T-cell (primary cell): Measurements from ENCODE around the gene KRT39. TPM values are rescaled to one million over a fixed set of nuclear protein-coding genes. Genes with fewer than 3 reads are reported as not detected.

Experiments
- ATAC-seq, 4 experiments: fragments of 200-7000 bp in 3 of 4; fragments of 150-1000 bp in 1 of 4; cut with Tn5 transposase; replicated peaks in 1 of 4; 1 replicate in 3 of 4; 2 replicates in 1 of 4; pipeline ENCODE4 v1.10.0; 2021; ENCODE audit warnings: moderate library complexity in 3 of 4, mild to moderate bottlenecking in 2 of 4, moderate number of reproducible peaks in 1 of 4
- CTCF ChIA-PET, 2 donors: fragments of 300-600 bp; sonication (Branson Sonifier 250); formaldehyde crosslinking; loops; one replicate each; lab custom pipeline; 2022; ENCODE audit warnings: antibody characterized with exemption in 2 of 2; lab: Charles Lee
- POLR2A ChIA-PET, 2 donors: fragments of 300-600 bp; sonication (Branson Sonifier 250); formaldehyde crosslinking; loops; one replicate each; lab custom pipeline; 2022; ENCODE audit warnings: antibody characterized with exemption in 2 of 2; lab: Charles Lee
- DNase-seq, 35 experiments: peaks; one replicate each; pipeline versions ENCODE4 v3.0.0 to v3.0.0-alpha.2; 2013 to 2023
- H3K27ac ChIP-seq: one replicate; pipeline ENCODE4 v1.5.1; 2013; ENCODE audit warnings: low read length
- H3K27me3 ChIP-seq, 2 experiments: replicated peaks in 1 of 2; 1 replicate in 1 of 2; 2 replicates in 1 of 2; pipeline versions ENCODE4 v1.6.1 to v1.7.0; 2013; ENCODE audit warnings: low read length in 1 of 2, mixed read lengths in 1 of 2; ENCODE audit not compliant: control insufficient read depth in 2 of 2, insufficient read depth in 2 of 2; ENCODE audit errors: extremely low read depth in 1 of 2
- H3K36me3 ChIP-seq, 2 donors: 1 replicate in 1 of 2; 2 replicates in 1 of 2; pipeline versions ENCODE4 v1.6.1 to v1.7.0; 2013; ENCODE audit warnings: low read length in 1 of 2; ENCODE audit not compliant: control insufficient read depth in 2 of 2, insufficient read depth in 1 of 2; ENCODE audit errors: extremely low read depth in 1 of 2
- H3K4me1 ChIP-seq, 2 experiments: 1 replicate in 1 of 2; 2 replicates in 1 of 2; pipeline versions ENCODE4 v1.6.1 to v1.7.0; 2013; ENCODE audit warnings: low read length in 2 of 2, mixed read lengths in 1 of 2; ENCODE audit not compliant: insufficient read depth in 2 of 2, control insufficient read depth in 1 of 2; ENCODE audit errors: extremely low read depth in 1 of 2
- H3K4me3 ChIP-seq, 2 donors: 1 replicate in 1 of 2; 2 replicates in 1 of 2; pipeline versions ENCODE4 v1.5.1 to v1.7.0; 2013; ENCODE audit warnings: mild to moderate bottlenecking in 2 of 2, low read length in 1 of 2, moderate library complexity in 1 of 2; ENCODE audit not compliant: control insufficient read depth in 1 of 2; ENCODE audit errors: extremely low read depth in 1 of 2
- H3K9me3 ChIP-seq: 2 replicates; pipeline ENCODE4 v1.7.0; 2013
- H3K27ac Mint-ChIP-seq, 2 donors: one replicate each; pipeline ENCODE4 v1.8.0; 2020 to 2021; ENCODE audit warnings: mild to moderate bottlenecking in 2 of 2, mixed read lengths in 2 of 2
- H3K27me3 Mint-ChIP-seq, 2 donors: one replicate each; pipeline ENCODE4 v1.8.0; 2021 to 2022; ENCODE audit warnings: mixed read lengths in 2 of 2
- H3K36me3 Mint-ChIP-seq: one replicate; pipeline ENCODE4 v1.8.0; 2021; ENCODE audit warnings: mixed read lengths
- H3K4me1 Mint-ChIP-seq, 3 donors: one replicate each; pipeline ENCODE4 v1.8.0; 2020 to 2022; ENCODE audit warnings: mixed read lengths in 3 of 3, mild to moderate bottlenecking in 1 of 3
- H3K4me3 Mint-ChIP-seq, 3 donors: one replicate each; pipeline ENCODE4 v1.8.0; 2020 to 2022; ENCODE audit warnings: mild to moderate bottlenecking in 3 of 3, mixed read lengths in 3 of 3, moderate library complexity in 3 of 3
- H3K9me3 Mint-ChIP-seq, 3 donors: one replicate each; pipeline ENCODE4 v1.8.0; 2020 to 2022; ENCODE audit warnings: mixed read lengths in 3 of 3
- WGBS: methylation state at CpG from one replicate; pipeline ENCODE4 v1.1.5; 2013; ENCODE audit warnings: missing lambda C conversion rate; ENCODE audit not compliant: insufficient coverage; 5-methylcytosine and 5-hydroxymethylcytosine counted together
- total RNA-seq, 35 experiments: library from RNA in 6 of 35; stranded (reverse) in 6 of 35; fragments of 120-200 nt in 1 of 35; gene quantifications; one replicate each; pipeline versions ENCODE4 v1.2.1 to v1.2.4 and lab custom pipeline; 2013 to 2026

KRT39 gene
- total RNA-seq, 5 donors from 2014 or later (not counting 1 experiment from before 2014, with no cell fraction given): not detected

DNA sequence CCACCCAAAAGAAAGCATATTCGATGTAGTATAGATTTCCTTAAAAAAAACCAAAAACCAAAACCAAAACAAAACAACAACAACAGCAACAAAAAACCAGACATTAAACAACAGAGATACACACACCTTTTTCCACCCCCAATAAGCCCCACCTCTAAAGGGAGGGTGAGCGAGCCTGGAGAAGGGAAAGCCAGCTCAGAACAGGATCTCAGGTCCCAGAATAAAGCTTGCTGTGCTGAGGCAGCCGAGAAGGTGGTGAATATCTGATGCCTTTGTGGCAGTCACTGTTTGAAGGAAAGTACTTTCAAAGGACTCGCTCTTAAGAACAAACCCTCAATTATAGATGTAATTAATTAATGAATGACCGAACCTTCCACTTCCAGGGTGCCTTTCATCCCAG is 29.8 kb downstream of the KRT39 start:
- H3K27me3 Mint-ChIP-seq: peaks cover 29% of the 10 kb centered on the region in 2 donors
- ChIA-PET POLR2A (no interaction called here), CTCF (no interaction called here)
- ATAC-seq (no peak), DNase-seq (no peak)
- no peaks in the 10 kb centered on the region for H3K36me3 ChIP-seq
- H3K9me3 Mint-ChIP-seq: no peaks in the 10 kb centered on the region
- peaks cover 2 to 9% of the 10 kb centered on the region in 2 experiments for H3K27me3 ChIP-seq
- no peak overlapping the region for H3K27ac ChIP-seq
- no peak overlapping the region for H3K27ac Mint-ChIP-seq
- no peaks in the 10 kb centered on the region for H3K4me1 Mint-ChIP-seq
- H3K9me3 ChIP-seq: no peaks in the 10 kb centered on the region
- H3K4me3 Mint-ChIP-seq: no peak overlapping the region
- peaks cover 0 to 2% of the 10 kb centered on the region in 2 experiments for H3K4me1 ChIP-seq
- no peaks in the 10 kb centered on the region for H3K36me3 Mint-ChIP-seq
- no CpG with 5 or more reads among the region's 5 CpGs for WGBS
- H3K4me3 ChIP-seq: no peak overlapping the region

DNA sequence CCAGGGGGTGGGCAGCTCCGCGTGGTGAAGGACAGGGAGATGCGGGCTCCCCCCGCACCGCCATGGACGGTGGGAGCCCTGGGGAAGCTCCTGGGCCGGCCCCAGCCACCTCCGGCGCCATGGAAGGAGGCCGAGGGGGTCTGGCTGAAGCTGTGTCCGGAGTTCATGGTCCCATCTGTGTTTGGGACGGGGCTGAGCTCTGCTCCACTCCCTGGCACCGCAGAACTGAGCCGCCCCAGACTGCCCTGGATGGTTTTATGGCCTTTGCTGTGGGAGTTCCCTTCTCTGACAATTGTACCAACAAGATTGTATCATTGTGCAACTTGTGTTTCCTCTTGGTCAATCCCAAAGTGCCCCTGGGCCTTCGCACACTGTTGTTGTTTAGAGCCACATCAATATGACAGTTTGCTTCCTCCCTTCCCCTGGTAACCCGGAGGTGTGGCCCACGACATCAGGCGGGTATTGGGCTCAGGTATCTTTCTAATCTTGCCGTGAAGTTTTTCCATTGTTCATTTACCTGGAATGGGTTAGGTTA is 30.2 kb downstream of the KRT39 start:
- WGBS: 83% methylated on average over 11 of the region's 19 CpGs
- Mint-ChIP-seq H3K27ac (no peak overlapping the region), H3K4me1 (no peaks in the 10 kb centered on the region), H3K9me3 (no peaks in the 10 kb centered on the region), H3K27me3 (peaks cover 29 to 30% of the 10 kb centered on the region in 2 donors), H3K36me3 (no peaks in the 10 kb centered on the region), H3K4me3 (no peak overlapping the region)
- Histone ChIP-seq H3K27me3 (peaks cover 2 to 9% of the 10 kb centered on the region in 2 experiments), H3K36me3 (no peaks in the 10 kb centered on the region), H3K27ac (no peak overlapping the region), H3K4me3 (no peak overlapping the region), H3K9me3 (no peaks in the 10 kb centered on the region), H3K4me1 (peaks cover 0 to 2% of the 10 kb centered on the region in 2 experiments)
- ChIA-PET CTCF (interaction anchor here in 1 of 2 donors (0.6 kb wide), 1 partner anchor 420 kb away, joined by 6 read pairs; no protein-coding TSS in a partner anchor), POLR2A (no interaction called here)
- DNase-seq (no peak), ATAC-seq (no peak)

DNA sequence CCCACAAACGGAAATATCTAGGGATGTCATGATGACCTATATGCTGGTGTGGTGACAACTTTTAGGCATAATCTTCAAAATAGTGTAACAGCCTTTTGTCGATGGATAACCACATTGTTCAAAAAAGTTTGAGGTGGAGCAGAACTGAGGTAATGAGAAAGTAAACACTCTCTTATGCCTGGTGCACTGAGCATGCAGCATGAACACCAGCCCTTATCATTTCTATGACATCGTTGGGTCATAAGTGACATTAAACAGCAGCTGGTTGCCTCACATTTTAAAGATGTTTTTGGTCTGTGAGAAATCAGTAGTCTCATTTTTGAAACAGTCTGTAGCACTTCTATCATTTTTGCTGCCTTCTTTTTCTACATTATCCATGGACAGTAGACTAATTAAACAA is 31.1 kb downstream of the KRT39 start:
- 100% methylated on average over 2 of the region's 3 CpGs for WGBS
- Histone ChIP-seq H3K27ac (no peak overlapping the region), H3K4me1 (peaks cover 0 to 2% of the 10 kb centered on the region in 2 experiments), H3K9me3 (no peaks in the 10 kb centered on the region), H3K27me3 (peaks cover 2 to 9% of the 10 kb centered on the region in 2 experiments), H3K4me3 (no peak overlapping the region), H3K36me3 (no peaks in the 10 kb centered on the region)
- CTCF ChIA-PET: no interaction called here
- H3K4me3 Mint-ChIP-seq: no peak overlapping the region
- H3K9me3 Mint-ChIP-seq: no peaks in the 10 kb centered on the region
- POLR2A ChIA-PET: no interaction called here
- no peaks in the 10 kb centered on the region for H3K36me3 Mint-ChIP-seq
- no peaks in the 10 kb centered on the region for H3K4me1 Mint-ChIP-seq
- peaks cover 29 to 35% of the 10 kb centered on the region in 2 donors for H3K27me3 Mint-ChIP-seq
- ATAC-seq (no peak), DNase-seq (no peak)
- H3K27ac Mint-ChIP-seq: no peak overlapping the region

GRCh38 chr17:40932608-40933007 is 34.1 kb downstream of the KRT39 start:
- ChIA-PET CTCF (no interaction called here), POLR2A (interaction anchor here in 1 of 2 donors (1.0 kb wide), 1 partner anchor 17 kb away, joined by 5 read pairs; no protein-coding TSS in a partner anchor)
- H3K4me1 ChIP-seq: peaks cover 0 to 2% of the 10 kb centered on the region in 2 experiments
- ATAC-seq (no peak), DNase-seq (no peak)
- no CpG with 5 or more reads among the region's 2 CpGs for WGBS
- H3K36me3 ChIP-seq: no peaks in the 10 kb centered on the region
- no peak overlapping the region for H3K27ac ChIP-seq
- no peaks in the 10 kb centered on the region for H3K4me1 Mint-ChIP-seq
- no peak overlapping the region for H3K27ac Mint-ChIP-seq
- H3K4me3 ChIP-seq: no peak overlapping the region
- H3K4me3 Mint-ChIP-seq: no peak overlapping the region
- H3K9me3 ChIP-seq: no peaks in the 10 kb centered on the region
- peaks cover 2 to 12% of the 10 kb centered on the region in 2 experiments for H3K27me3 ChIP-seq
- no peaks in the 10 kb centered on the region for H3K36me3 Mint-ChIP-seq
- H3K27me3 Mint-ChIP-seq: peaks cover 26 to 40% of the 10 kb centered on the region in 2 donors
- H3K9me3 Mint-ChIP-seq: no peaks in the 10 kb centered on the region

- ChIA-PET POLR2A (interaction anchor here in 1 of 2 donors (1.0 kb wide), 1 partner anchor 19 kb away, joined by 5 read pairs; no protein-coding TSS in a partner anchor), CTCF (no interaction called here)
- no peak for ATAC-seq
- H3K27ac ChIP-seq: no peak overlapping the region
- H3K36me3 ChIP-seq: no peaks in the 10 kb centered on the region
- no peaks in the 10 kb centered on the region for H3K9me3 ChIP-seq
- Mint-ChIP-seq H3K9me3 (no peaks in the 10 kb centered on the region), H3K4me3 (no peak overlapping the region), H3K27ac (no peak overlapping the region), H3K27me3 (peaks cover 30 to 45% of the 10 kb centered on the region in 2 donors), H3K36me3 (no peaks in the 10 kb centered on the region), H3K4me1 (no peaks in the 10 kb centered on the region)
- peaks cover 0 to 2% of the 10 kb centered on the region in 2 experiments for H3K4me1 ChIP-seq
- 78% methylated on average over 3 of the region's 3 CpGs for WGBS
- H3K4me3 ChIP-seq: no peak overlapping the region
- peaks cover 2 to 11% of the 10 kb centered on the region in 2 experiments for H3K27me3 ChIP-seq
- DNase-seq: no peak
Measured at GRCh38 chr17:40931311-40931710, 35.4 kb downstream of the KRT39 start.

DNA sequence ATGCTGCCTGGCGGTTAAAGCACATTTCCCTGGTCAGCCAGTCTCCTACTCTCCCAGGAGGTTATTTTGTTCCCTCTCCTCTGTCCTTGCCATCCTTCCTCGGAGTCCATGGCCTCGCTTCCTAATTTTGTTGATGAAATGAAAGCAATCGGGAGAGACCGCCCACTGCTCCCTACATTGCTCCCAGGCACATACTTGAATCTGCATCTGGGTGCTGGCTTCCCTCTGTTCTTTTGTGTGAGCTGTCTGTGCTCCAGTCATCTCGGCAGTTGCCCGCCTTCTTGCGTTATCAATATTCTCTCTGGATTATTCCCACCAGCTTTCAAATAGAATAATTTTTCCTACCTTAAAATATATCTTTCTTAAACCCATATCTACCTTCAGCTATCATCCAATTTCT is 40.4 kb downstream of the KRT39 start:
- ATAC-seq: no peak

More for the DNA sequence above, 40.4 kb downstream of the KRT39 start:
- no peaks in the 10 kb centered on the region for H3K9me3 Mint-ChIP-seq
- WGBS: 87% methylated on average over 5 of the region's 8 CpGs
- H3K4me1 ChIP-seq: no peaks in the 10 kb centered on the region
- peaks cover 18 to 32% of the 10 kb centered on the region in 2 donors for H3K27me3 Mint-ChIP-seq
- H3K4me1 Mint-ChIP-seq: peaks cover 2 to 8% (median 4%) of the 10 kb centered on the region in 3 donors
- peaks cover 0 to 10% of the 10 kb centered on the region in 2 experiments for H3K27me3 ChIP-seq
- no peak overlapping the region for H3K4me3 Mint-ChIP-seq
- no peaks in the 10 kb centered on the region for H3K36me3 ChIP-seq
- CTCF ChIA-PET: no interaction called here
- H3K27ac Mint-ChIP-seq: no peak overlapping the region
- no peak overlapping the region for H3K4me3 ChIP-seq
- H3K36me3 Mint-ChIP-seq: no peaks in the 10 kb centered on the region
- no peak overlapping the region for H3K27ac ChIP-seq
- H3K9me3 ChIP-seq: no peaks in the 10 kb centered on the region
- POLR2A ChIA-PET: no interaction called here
- no peak for DNase-seq
